Neural progenitor cell (in vitro differentiated cells): Measurements from ENCODE around the gene NEAT1. TPM values are rescaled to one million over a fixed set of nuclear protein-coding genes. Genes with fewer than 3 reads are reported as not detected.

ENCODE experiments used
- DNase-seq: peaks from one replicate; pipeline ENCODE4 v3.0.0-alpha.2; 2016; ENCODE audit warnings: low spot score
- H2AFZ ChIP-seq: fragments of 200-600 bp; sonication (generic); replicated peaks from 2 replicates; pipeline ENCODE4 v1.6.1; 2016; ENCODE audit warnings: antibody characterized with exemption
- H3F3A ChIP-seq: fragments of 200-600 bp; sonication (generic); 2 replicates; pipeline ENCODE4 v1.6.1; 2016; ENCODE audit warnings: antibody characterized with exemption, low read depth
- H3K27ac ChIP-seq: fragments of 200-600 bp; sonication (generic); 2 replicates; pipeline ENCODE4 v1.5.1; 2016; ENCODE audit warnings: mild to moderate bottlenecking
- H3K27me3 ChIP-seq: fragments of 200-600 bp; sonication (generic); 2 replicates; pipeline ENCODE4 v1.6.1; 2016; ENCODE audit warnings: mild to moderate bottlenecking, moderate library complexity
- H3K36me3 ChIP-seq: fragments of 200-600 bp; sonication (generic); 2 replicates; pipeline ENCODE4 v1.5.1; 2016
- H3K4me1 ChIP-seq: fragments of 200-600 bp; sonication (generic); 2 replicates; pipeline ENCODE4 v1.6.1; 2016; ENCODE audit warnings: mixed run types
- H3K4me2 ChIP-seq: fragments of 200-600 bp; sonication (generic); 2 replicates; pipeline ENCODE4 v1.6.1; 2016
- H3K4me3 ChIP-seq: fragments of 200-600 bp; sonication (generic); 2 replicates; pipeline ENCODE4 v1.5.1; 2016
- H3K79me2 ChIP-seq: fragments of 200-600 bp; sonication (generic); 2 replicates; pipeline ENCODE4 v1.6.1; 2016; ENCODE audit warnings: low read depth
- H3K9ac ChIP-seq: fragments of 200-600 bp; sonication (generic); 2 replicates; pipeline ENCODE4 v1.6.1; 2016
- H3K9me3 ChIP-seq: fragments of 200-600 bp; sonication (generic); 2 replicates; pipeline ENCODE4 v1.5.1; 2016; ENCODE audit warnings: low read depth
- H4K20me1 ChIP-seq: fragments of 200-600 bp; sonication (generic); 2 replicates; pipeline ENCODE4 v1.6.1; 2016; ENCODE audit warnings: low read depth
- H3K27ac Mint-ChIP-seq: 3 replicates; pipeline ENCODE4 v1.8.0; 2021; ENCODE audit warnings: mixed read lengths
- H3K27me3 Mint-ChIP-seq: 2 replicates; pipeline ENCODE4 v1.8.0; 2022; ENCODE audit warnings: low read depth, mild to moderate bottlenecking, inconsistent platforms, moderate library complexity, mixed read lengths; ENCODE audit not compliant: insufficient read depth
- H3K36me3 Mint-ChIP-seq: 3 replicates; pipeline ENCODE4 v1.8.0; 2021; ENCODE audit warnings: mixed read lengths
- H3K4me1 Mint-ChIP-seq: 3 replicates; pipeline ENCODE4 v1.8.0; 2021; ENCODE audit warnings: mixed read lengths
- H3K4me3 Mint-ChIP-seq: 3 replicates; pipeline ENCODE4 v1.8.0; 2021; ENCODE audit warnings: mild to moderate bottlenecking, moderate library complexity, mixed read lengths
- H3K9me3 Mint-ChIP-seq: 3 replicates; pipeline ENCODE4 v1.8.0; 2020; ENCODE audit warnings: mixed read lengths
- EZH2 ChIP-seq: fragments of 200-600 bp; sonication (generic); IDR thresholded peaks from 2 replicates; pipeline ENCODE4 v1.6.1; 2017; ENCODE audit warnings: antibody characterized with exemption, mild to moderate bottlenecking, moderate library complexity
- EZH2phosphoT487 ChIP-seq: fragments of 200-600 bp; sonication (generic); IDR thresholded peaks from 2 replicates; pipeline ENCODE4 v1.6.1; 2017; ENCODE audit warnings: antibody characterized with exemption
- total RNA-seq: library from RNA; depleted of rRNA; stranded (reverse); fragments of >200 nt; gene quantifications from 2 replicates; pipeline ENCODE4 v1.2.3, GENCODE V29; 2015; ENCODE audit warnings: low replicate concordance
- TF ChIP-seq, protein P1 (sequence below): fragments of 200-600 bp; sonication (generic); IDR thresholded peaks from 2 replicates; pipeline ENCODE4 v1.5.1; 2017; ENCODE audit warnings: antibody characterized with exemption, mild to moderate bottlenecking

Gene NEAT1
- total RNA-seq, 1 donor from 2014 or later, result 4.0 TPM

DNA sequence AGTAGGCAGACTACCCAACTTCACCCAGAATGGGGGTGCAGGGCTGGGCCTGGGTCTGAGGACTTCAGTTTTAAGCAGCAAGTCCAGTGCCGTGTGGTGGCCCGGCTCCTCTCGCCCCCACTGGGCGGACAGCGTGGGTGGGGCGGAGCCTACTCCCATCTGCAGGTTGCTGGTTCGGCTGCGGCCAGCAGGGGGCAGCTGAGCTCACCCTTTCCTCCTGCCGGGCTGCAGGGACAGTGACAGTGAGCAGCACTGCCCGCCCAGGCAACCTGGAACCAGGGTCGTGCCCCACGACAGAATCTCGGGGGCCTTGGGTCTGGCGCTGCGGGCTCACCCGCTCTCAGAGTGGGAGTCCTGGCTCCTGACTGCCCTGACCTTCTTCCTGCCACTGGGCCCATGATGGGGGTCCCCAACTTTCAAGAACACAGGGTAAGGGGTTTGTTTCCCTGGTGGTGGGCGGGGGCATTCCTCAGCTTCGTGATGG lies 6.2 kb upstream of the NEAT1 start:
- Mint-ChIP-seq H3K4me3 (peak overlapping the region; percentile 70), H3K4me1 (peaks cover 68% of the 10 kb centered on the region), H3K27ac (peak overlapping the region; percentile 18), H3K36me3 (no peaks in the 10 kb centered on the region), H3K9me3 (no peaks in the 10 kb centered on the region), H3K27me3 (peaks cover 8% of the 10 kb centered on the region)
- no peaks in the 10 kb centered on the region for H4K20me1 ChIP-seq
- peaks cover 41% of the 10 kb centered on the region for H3K4me1 ChIP-seq
- no peaks in the 10 kb centered on the region for H3K27me3 ChIP-seq
- peaks cover 29% of the 10 kb centered on the region for H3F3A ChIP-seq
- H2AFZ ChIP-seq, result peak overlapping the region; percentile 91
- peak overlapping the region; percentile 76 for H3K4me2 ChIP-seq
- H3K27ac ChIP-seq, result no peak overlapping the region
- no peaks in the 10 kb centered on the region for H3K9me3 ChIP-seq
- H3K79me2 ChIP-seq, result peaks cover 56% of the 10 kb centered on the region
- no peak overlapping the region for H3K9ac ChIP-seq
- peak overlapping the region; percentile 32 for H3K4me3 ChIP-seq
- TF ChIP-seq, protein P1, sequence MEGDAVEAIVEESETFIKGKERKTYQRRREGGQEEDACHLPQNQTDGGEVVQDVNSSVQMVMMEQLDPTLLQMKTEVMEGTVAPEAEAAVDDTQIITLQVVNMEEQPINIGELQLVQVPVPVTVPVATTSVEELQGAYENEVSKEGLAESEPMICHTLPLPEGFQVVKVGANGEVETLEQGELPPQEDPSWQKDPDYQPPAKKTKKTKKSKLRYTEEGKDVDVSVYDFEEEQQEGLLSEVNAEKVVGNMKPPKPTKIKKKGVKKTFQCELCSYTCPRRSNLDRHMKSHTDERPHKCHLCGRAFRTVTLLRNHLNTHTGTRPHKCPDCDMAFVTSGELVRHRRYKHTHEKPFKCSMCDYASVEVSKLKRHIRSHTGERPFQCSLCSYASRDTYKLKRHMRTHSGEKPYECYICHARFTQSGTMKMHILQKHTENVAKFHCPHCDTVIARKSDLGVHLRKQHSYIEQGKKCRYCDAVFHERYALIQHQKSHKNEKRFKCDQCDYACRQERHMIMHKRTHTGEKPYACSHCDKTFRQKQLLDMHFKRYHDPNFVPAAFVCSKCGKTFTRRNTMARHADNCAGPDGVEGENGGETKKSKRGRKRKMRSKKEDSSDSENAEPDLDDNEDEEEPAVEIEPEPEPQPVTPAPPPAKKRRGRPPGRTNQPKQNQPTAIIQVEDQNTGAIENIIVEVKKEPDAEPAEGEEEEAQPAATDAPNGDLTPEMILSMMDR, result peak; percentile 98
- TF ChIP-seq EZH2, result no peak
- H3K36me3 ChIP-seq, result no peaks in the 10 kb centered on the region
- peak; percentile 91 for DNase-seq

DNA sequence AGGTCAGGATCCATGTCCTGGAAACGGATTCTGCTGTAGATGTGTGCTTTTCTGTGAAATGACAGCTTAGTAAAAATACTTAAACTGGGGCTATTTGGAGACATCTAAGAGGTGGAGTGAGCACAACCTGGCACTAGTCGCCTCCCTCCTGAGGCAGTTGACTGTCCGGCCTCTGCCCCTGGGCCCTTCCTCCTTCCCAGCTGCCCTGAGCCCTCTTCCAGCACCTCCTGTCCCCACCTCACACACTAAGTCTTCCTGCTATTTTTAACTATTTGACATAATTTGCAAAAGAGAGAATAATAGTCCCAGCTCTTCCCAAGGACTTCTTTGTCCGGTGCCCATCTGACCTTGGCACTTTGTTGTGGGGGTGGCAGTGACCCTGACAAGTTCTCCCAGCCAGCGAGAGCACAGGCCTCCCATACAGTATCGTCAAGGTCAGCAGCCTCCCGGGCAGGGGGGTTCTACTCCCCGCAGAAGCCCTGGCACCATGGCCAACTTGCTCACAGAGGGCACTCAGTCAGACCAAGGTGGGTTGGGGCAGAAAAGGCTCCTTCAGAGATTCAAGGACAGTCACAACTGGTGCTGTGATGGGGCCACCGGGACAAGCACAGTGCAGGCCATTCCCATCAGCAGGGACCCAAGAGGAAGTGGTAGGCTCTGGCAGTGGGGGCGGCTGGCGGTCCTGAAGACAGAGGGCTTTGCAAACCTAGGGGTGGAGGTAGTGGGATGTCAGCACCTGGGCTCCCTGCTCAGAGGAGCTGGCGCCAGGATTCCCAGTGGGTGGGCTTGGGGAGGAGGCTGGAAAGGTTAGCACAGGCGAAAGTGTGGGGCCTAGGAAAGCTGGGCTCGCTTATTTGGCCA lies 5.5 kb upstream of the NEAT1 start:
- Histone ChIP-seq H3K27ac (no peak overlapping the region), H3K9me3 (no peaks in the 10 kb centered on the region), H3K27me3 (no peaks in the 10 kb centered on the region), H3K9ac (no peak overlapping the region), H3K4me3 (no peak overlapping the region), H2AFZ (no peak overlapping the region), H3K4me2 (peak overlapping the region; percentile 76), H3K79me2 (peaks cover 63% of the 10 kb centered on the region), H3K36me3 (no peaks in the 10 kb centered on the region), H4K20me1 (no peaks in the 10 kb centered on the region), H3K4me1 (peaks cover 47% of the 10 kb centered on the region), H3F3A (peaks cover 35% of the 10 kb centered on the region)
- peaks cover 74% of the 10 kb centered on the region for H3K4me1 Mint-ChIP-seq
- TF ChIP-seq EZH2, result no peak
- TF ChIP-seq EZH2phosphoT487, result no peak
- TF ChIP-seq, protein P1, result no peak
- peak overlapping the region; percentile 34 for H3K4me3 Mint-ChIP-seq
- no peaks in the 10 kb centered on the region for H3K9me3 Mint-ChIP-seq
- DNase-seq, result no peak
- peak overlapping the region; percentile 90 for H3K27ac Mint-ChIP-seq
- peaks cover 8% of the 10 kb centered on the region for H3K27me3 Mint-ChIP-seq
- no peaks in the 10 kb centered on the region for H3K36me3 Mint-ChIP-seq

DNA sequence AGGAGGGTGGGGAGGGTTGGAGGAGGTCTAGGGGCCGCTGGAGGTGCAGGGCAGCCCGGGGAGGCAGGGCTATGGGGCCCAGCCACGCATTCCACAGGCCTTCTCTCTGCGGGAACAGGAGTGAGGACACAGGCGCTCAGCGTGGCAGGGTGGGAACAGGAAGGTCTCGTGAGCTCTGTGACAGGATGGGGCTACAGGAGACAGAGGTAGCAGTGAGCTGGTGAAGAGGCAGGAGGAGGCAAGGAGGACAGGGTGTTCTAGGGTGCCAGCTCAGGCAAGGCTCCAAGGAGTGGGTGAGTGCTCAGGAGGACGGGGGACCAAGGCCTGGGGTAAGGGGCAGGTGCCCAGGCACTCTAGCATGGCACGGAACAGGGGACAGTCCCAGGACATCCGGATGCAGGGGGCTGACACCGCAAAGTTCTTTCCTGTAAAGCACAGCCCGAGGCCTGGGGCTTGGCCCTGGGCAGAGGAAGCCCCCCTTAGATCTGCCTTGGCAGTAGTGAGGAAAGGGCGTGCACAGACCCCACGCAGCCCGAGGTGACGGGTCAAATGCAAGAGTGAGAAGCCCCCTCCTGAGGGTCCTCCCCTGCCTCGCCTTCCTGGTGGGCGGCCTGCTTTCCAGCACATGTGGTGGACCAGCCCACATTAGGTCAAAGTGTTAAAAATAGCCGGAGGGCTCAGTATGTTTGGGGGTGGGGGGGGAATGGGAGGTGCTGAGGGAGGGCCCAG lies 4.7 kb upstream of the NEAT1 start:
- TF ChIP-seq EZH2phosphoT487 (no peak), EZH2 (no peak)
- TF ChIP-seq, protein P1, result no peak
- Histone ChIP-seq H3K9ac (no peak overlapping the region), H3K9me3 (no peaks in the 10 kb centered on the region), H3K36me3 (no peaks in the 10 kb centered on the region), H3K4me1 (peaks cover 47% of the 10 kb centered on the region), H3F3A (peaks cover 39% of the 10 kb centered on the region), H3K79me2 (peaks cover 64% of the 10 kb centered on the region), H3K4me3 (no peak overlapping the region), H2AFZ (no peak overlapping the region), H3K27ac (no peak overlapping the region), H3K27me3 (no peaks in the 10 kb centered on the region), H4K20me1 (no peaks in the 10 kb centered on the region), H3K4me2 (no peak overlapping the region)
- peaks cover 75% of the 10 kb centered on the region for H3K4me1 Mint-ChIP-seq
- peak overlapping the region; percentile 34 for H3K4me3 Mint-ChIP-seq
- no peaks in the 10 kb centered on the region for H3K36me3 Mint-ChIP-seq
- no peaks in the 10 kb centered on the region for H3K9me3 Mint-ChIP-seq
- no peak for DNase-seq
- peak overlapping the region; percentile 90 for H3K27ac Mint-ChIP-seq
- peaks cover 13% of the 10 kb centered on the region for H3K27me3 Mint-ChIP-seq
